Neural progenitor cell (in vitro differentiated cells): ENCODE data around the gene RAMP1. TPM values are rescaled to one million over a fixed set of nuclear protein-coding genes. Genes with fewer than 3 reads are reported as not detected.

ENCODE experiments used
- DNase-seq: peaks from one replicate; pipeline ENCODE4 v3.0.0-alpha.2; 2016; ENCODE audit warnings: low spot score
- H2AFZ ChIP-seq: fragments of 200-600 bp; sonication (generic); replicated peaks from 2 replicates; pipeline ENCODE4 v1.6.1; 2016; ENCODE audit warnings: antibody characterized with exemption
- H3F3A ChIP-seq: fragments of 200-600 bp; sonication (generic); 2 replicates; pipeline ENCODE4 v1.6.1; 2016; ENCODE audit warnings: antibody characterized with exemption, low read depth
- H3K27ac ChIP-seq: fragments of 200-600 bp; sonication (generic); 2 replicates; pipeline ENCODE4 v1.5.1; 2016; ENCODE audit warnings: mild to moderate bottlenecking
- H3K27me3 ChIP-seq: fragments of 200-600 bp; sonication (generic); 2 replicates; pipeline ENCODE4 v1.6.1; 2016; ENCODE audit warnings: mild to moderate bottlenecking, moderate library complexity
- H3K36me3 ChIP-seq: fragments of 200-600 bp; sonication (generic); 2 replicates; pipeline ENCODE4 v1.5.1; 2016
- H3K4me1 ChIP-seq: fragments of 200-600 bp; sonication (generic); 2 replicates; pipeline ENCODE4 v1.6.1; 2016; ENCODE audit warnings: mixed run types
- H3K4me2 ChIP-seq: fragments of 200-600 bp; sonication (generic); 2 replicates; pipeline ENCODE4 v1.6.1; 2016
- H3K4me3 ChIP-seq: fragments of 200-600 bp; sonication (generic); 2 replicates; pipeline ENCODE4 v1.5.1; 2016
- H3K79me2 ChIP-seq: fragments of 200-600 bp; sonication (generic); 2 replicates; pipeline ENCODE4 v1.6.1; 2016; ENCODE audit warnings: low read depth
- H3K9ac ChIP-seq: fragments of 200-600 bp; sonication (generic); 2 replicates; pipeline ENCODE4 v1.6.1; 2016
- H3K9me3 ChIP-seq: fragments of 200-600 bp; sonication (generic); 2 replicates; pipeline ENCODE4 v1.5.1; 2016; ENCODE audit warnings: low read depth
- H4K20me1 ChIP-seq: fragments of 200-600 bp; sonication (generic); 2 replicates; pipeline ENCODE4 v1.6.1; 2016; ENCODE audit warnings: low read depth
- H3K27ac Mint-ChIP-seq: 3 replicates; pipeline ENCODE4 v1.8.0; 2021; ENCODE audit warnings: mixed read lengths
- H3K27me3 Mint-ChIP-seq: 2 replicates; pipeline ENCODE4 v1.8.0; 2022; ENCODE audit warnings: low read depth, mild to moderate bottlenecking, inconsistent platforms, moderate library complexity, mixed read lengths; ENCODE audit not compliant: insufficient read depth
- H3K36me3 Mint-ChIP-seq: 3 replicates; pipeline ENCODE4 v1.8.0; 2021; ENCODE audit warnings: mixed read lengths
- H3K4me1 Mint-ChIP-seq: 3 replicates; pipeline ENCODE4 v1.8.0; 2021; ENCODE audit warnings: mixed read lengths
- H3K4me3 Mint-ChIP-seq: 3 replicates; pipeline ENCODE4 v1.8.0; 2021; ENCODE audit warnings: mild to moderate bottlenecking, moderate library complexity, mixed read lengths
- H3K9me3 Mint-ChIP-seq: 3 replicates; pipeline ENCODE4 v1.8.0; 2020; ENCODE audit warnings: mixed read lengths
- EZH2 ChIP-seq: fragments of 200-600 bp; sonication (generic); IDR thresholded peaks from 2 replicates; pipeline ENCODE4 v1.6.1; 2017; ENCODE audit warnings: antibody characterized with exemption, mild to moderate bottlenecking, moderate library complexity
- EZH2phosphoT487 ChIP-seq: fragments of 200-600 bp; sonication (generic); IDR thresholded peaks from 2 replicates; pipeline ENCODE4 v1.6.1; 2017; ENCODE audit warnings: antibody characterized with exemption
- total RNA-seq: library from RNA; depleted of rRNA; stranded (reverse); fragments of >200 nt; gene quantifications from 2 replicates; pipeline ENCODE4 v1.2.3, GENCODE V29; 2015; ENCODE audit warnings: low replicate concordance
- TF ChIP-seq, protein P1 (sequence below): fragments of 200-600 bp; sonication (generic); IDR thresholded peaks from 2 replicates; pipeline ENCODE4 v1.5.1; 2017; ENCODE audit warnings: antibody characterized with exemption, mild to moderate bottlenecking

RAMP1 gene
- total RNA-seq, 1 donor from 2014 or later, result not detected

DNA sequence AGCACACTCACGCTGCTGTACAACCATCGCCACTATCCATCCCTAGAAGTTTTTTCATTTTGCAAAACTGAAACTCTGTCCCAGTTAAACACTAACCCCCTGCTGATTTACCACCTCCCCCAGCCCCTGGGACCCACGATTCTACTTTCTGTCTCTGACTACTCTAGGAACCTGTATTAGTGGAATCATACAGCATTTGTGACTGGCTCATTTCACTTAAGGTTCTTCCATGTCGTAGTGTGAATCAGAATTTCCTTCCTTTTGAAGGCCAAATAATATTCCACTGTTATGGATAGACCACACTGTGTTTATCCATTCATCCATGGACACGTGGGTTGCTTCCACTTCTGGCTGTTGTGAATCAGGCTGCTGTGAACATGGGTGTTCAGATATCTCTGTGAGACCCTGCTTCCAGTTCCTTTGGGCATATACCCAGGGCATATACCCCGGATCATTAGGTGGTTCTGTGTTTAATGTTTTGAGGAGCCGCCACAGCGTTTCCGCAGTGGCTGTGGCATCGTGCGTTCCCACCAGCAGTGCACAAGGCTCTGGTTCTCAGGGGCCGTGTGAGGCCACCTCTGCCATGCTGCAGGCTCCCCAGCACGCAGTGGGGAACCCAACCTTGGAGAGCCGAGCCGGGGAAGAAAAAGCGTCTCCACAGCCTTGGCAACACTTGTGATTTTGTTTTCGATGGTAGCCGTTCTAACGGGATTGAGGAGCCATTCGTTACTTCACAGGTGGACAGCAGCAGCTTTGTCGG, 10.1 kb downstream of the RAMP1 start:
- Histone ChIP-seq H3K9me3 (no peaks in the 10 kb centered on the region), H3K4me1 (peaks cover 9% of the 10 kb centered on the region), H2AFZ (no peak overlapping the region), H3K79me2 (no peaks in the 10 kb centered on the region), H3K4me3 (no peak overlapping the region), H3K36me3 (no peaks in the 10 kb centered on the region), H4K20me1 (no peaks in the 10 kb centered on the region), H3K27ac (no peak overlapping the region), H3K9ac (no peak overlapping the region), H3K27me3 (no peaks in the 10 kb centered on the region), H3F3A (no peaks in the 10 kb centered on the region), H3K4me2 (no peak overlapping the region)
- H3K36me3 Mint-ChIP-seq, result no peaks in the 10 kb centered on the region
- no peak for DNase-seq
- H3K27ac Mint-ChIP-seq, result no peak overlapping the region
- H3K4me3 Mint-ChIP-seq, result no peak overlapping the region
- H3K4me1 Mint-ChIP-seq, result peaks cover 38% of the 10 kb centered on the region
- H3K9me3 Mint-ChIP-seq, result peaks cover 2% of the 10 kb centered on the region
- peaks cover 4% of the 10 kb centered on the region for H3K27me3 Mint-ChIP-seq
- no peak for TF ChIP-seq EZH2phosphoT487
- no peak for TF ChIP-seq EZH2
- TF ChIP-seq, protein P1, sequence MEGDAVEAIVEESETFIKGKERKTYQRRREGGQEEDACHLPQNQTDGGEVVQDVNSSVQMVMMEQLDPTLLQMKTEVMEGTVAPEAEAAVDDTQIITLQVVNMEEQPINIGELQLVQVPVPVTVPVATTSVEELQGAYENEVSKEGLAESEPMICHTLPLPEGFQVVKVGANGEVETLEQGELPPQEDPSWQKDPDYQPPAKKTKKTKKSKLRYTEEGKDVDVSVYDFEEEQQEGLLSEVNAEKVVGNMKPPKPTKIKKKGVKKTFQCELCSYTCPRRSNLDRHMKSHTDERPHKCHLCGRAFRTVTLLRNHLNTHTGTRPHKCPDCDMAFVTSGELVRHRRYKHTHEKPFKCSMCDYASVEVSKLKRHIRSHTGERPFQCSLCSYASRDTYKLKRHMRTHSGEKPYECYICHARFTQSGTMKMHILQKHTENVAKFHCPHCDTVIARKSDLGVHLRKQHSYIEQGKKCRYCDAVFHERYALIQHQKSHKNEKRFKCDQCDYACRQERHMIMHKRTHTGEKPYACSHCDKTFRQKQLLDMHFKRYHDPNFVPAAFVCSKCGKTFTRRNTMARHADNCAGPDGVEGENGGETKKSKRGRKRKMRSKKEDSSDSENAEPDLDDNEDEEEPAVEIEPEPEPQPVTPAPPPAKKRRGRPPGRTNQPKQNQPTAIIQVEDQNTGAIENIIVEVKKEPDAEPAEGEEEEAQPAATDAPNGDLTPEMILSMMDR, result no peak

DNA sequence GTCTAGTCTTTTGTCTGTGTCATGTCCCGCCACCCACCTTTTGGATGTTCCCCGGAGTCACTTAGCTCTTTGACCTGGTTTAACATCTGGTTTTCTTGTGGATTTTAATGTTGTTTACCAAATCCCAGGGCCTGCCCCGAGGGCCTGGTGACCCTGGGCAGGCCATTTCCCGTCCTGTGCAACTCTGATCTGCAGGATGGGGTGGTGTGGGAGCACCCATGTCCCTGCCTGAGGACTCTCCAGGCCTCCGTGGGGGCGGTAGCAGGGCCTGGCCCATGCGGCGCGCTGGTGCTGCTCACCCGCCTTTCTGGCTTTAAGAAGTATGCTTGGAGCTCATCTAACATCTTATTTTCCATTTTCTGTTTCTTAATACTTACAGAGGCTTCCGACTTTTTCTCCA, 10.7 kb downstream of the RAMP1 start:
- Histone ChIP-seq H4K20me1 (no peaks in the 10 kb centered on the region), H3K36me3 (no peaks in the 10 kb centered on the region), H3F3A (no peaks in the 10 kb centered on the region), H2AFZ (no peak overlapping the region), H3K4me3 (no peak overlapping the region), H3K79me2 (no peaks in the 10 kb centered on the region), H3K9me3 (no peaks in the 10 kb centered on the region), H3K4me2 (no peak overlapping the region), H3K27me3 (no peaks in the 10 kb centered on the region), H3K9ac (no peak overlapping the region), H3K4me1 (peaks cover 9% of the 10 kb centered on the region), H3K27ac (no peak overlapping the region)
- Mint-ChIP-seq H3K36me3 (no peaks in the 10 kb centered on the region), H3K9me3 (peaks cover 2% of the 10 kb centered on the region), H3K4me3 (no peak overlapping the region), H3K4me1 (peaks cover 35% of the 10 kb centered on the region), H3K27ac (no peak overlapping the region), H3K27me3 (peaks cover 4% of the 10 kb centered on the region)
- TF ChIP-seq, protein P1, result no peak
- TF ChIP-seq EZH2 (no peak), EZH2phosphoT487 (no peak)
- no peak for DNase-seq

DNA sequence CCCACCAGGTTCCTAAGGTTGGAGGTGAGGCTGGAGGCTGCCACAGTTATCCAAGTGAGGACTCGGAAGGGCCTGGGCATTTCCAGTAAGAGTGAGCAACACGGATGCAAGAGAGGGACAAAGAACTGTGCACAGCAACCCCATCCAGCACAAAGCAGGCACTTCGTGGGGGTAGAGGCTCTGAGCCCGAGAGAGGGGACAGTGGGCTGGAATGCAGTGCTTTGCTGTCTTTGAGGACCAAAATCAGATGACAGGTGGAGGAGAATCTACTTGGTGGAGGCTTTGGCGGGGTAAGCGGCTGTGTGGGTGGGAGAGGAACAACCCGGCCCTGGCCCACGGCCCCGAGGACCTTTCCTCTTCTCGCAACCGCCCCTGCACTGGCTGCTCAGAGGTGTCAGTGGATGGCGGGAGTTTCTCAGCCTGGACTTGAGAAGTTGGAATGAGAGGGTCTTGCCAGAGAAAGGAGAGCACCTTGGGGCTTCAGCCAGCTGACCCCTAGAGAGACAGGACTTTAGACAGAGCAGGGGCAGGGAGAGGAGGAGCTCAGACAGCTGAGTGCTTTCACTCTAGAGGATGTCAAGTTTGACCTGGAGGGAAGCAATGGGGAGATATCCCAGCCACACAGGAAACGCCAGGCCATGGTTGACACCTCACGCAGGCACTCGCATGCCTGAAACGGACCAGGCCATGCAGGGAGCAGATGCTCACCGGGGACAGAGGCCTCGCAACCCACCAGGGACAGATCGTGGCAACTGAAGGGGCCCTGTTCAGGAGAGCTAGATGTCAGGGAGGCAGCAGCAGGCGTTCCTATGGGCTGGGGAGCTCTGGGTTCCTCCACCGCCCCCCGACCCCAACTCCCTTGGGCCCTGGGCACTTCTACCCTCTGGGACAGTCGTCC, 11.6 kb downstream of the RAMP1 start:
- peaks cover 2% of the 10 kb centered on the region for H3K9me3 Mint-ChIP-seq
- no peak for DNase-seq

More for the DNA sequence above, 11.6 kb downstream of the RAMP1 start:
- Mint-ChIP-seq H3K36me3 (no peaks in the 10 kb centered on the region), H3K4me1 (peaks cover 28% of the 10 kb centered on the region), H3K27ac (no peak overlapping the region), H3K4me3 (no peak overlapping the region), H3K27me3 (peaks cover 3% of the 10 kb centered on the region)
- H3K9me3 ChIP-seq, result no peaks in the 10 kb centered on the region
- no peaks in the 10 kb centered on the region for H3K79me2 ChIP-seq
- no peaks in the 10 kb centered on the region for H3F3A ChIP-seq
- no peak overlapping the region for H3K27ac ChIP-seq
- H2AFZ ChIP-seq, result no peak overlapping the region
- peaks cover 9% of the 10 kb centered on the region for H3K4me1 ChIP-seq
- H4K20me1 ChIP-seq, result no peaks in the 10 kb centered on the region
- H3K4me2 ChIP-seq, result no peak overlapping the region
- no peak overlapping the region for H3K4me3 ChIP-seq
- no peak for TF ChIP-seq EZH2
- TF ChIP-seq, protein P1, result no peak
- no peak for TF ChIP-seq EZH2phosphoT487
- H3K9ac ChIP-seq, result no peak overlapping the region
- no peaks in the 10 kb centered on the region for H3K36me3 ChIP-seq
- no peaks in the 10 kb centered on the region for H3K27me3 ChIP-seq
